Kasumi-1 (cell line): ENCODE results near the gene BARD1.
"Not testable (repeated sequence)": the region's sequence is repeated elsewhere in the genome, so short reads cannot be mapped to it uniquely, and the experiment has no call there.

Source experiments
- DNase-seq, 2 experiments: peaks; one replicate each; lab custom pipeline; 2025; lab: John Stamatoyannopoulos, UW

BARD1 gene

DNA sequence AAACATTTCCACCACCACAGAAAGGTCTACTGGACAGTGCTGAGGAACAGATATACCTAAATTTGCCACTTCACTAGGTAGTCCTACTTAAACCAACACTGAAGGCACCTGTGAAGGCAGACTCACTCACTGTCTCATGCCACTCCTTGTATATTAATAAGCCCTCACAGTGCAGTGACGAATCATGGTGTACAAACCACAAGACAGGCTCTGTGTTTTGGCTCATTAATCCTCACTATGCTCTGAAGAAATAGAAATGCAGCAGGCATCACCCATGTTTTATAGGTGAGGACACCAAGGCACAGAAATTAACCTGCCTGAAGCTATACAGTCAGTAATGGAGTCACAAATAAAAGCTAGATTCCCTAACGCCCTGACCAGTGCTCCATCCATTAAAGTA lies 44.3 kb downstream of the BARD1 start:
- no peak for DNase-seq

DNA sequence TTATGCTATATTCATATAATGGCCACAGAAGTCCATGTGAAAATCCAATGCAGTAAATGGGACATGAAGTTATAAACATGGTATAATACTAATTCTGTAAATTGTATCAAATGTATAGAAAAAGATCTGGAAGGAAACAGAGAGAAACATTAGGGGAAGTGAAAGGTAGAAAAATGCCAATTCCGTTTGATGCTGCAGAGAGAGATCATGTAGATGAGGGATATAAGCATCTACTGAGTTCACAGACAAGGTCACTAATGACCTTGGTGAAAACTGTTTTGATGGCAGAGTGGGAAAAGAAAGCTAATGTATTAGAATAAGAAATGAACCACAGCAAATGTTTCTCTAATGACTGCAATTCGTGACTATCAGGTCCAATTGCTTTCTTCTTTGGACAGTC lies 56.0 kb downstream of the BARD1 start:
- DNase-seq, result no peak

DNA sequence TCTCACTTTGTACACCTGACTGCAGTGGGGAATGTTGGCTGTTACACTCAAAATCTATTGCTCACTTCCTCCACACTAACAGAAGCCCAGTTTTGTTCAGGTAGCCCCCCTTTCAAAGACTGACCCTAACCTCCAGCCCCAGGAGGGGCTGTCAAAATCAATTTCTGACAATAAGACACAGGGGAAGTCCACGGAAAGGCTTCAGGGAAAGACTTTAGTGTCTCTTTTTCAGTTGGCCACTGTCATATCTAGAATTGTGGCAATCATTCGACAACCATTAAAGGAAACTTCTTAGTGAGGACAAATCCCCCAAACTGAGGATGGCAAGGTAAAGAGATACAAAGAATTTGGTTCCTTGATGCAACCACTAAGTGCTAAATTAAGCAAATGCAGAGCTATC lies 59.0 kb downstream of the BARD1 start:
- DNase-seq, result no peak

DNA sequence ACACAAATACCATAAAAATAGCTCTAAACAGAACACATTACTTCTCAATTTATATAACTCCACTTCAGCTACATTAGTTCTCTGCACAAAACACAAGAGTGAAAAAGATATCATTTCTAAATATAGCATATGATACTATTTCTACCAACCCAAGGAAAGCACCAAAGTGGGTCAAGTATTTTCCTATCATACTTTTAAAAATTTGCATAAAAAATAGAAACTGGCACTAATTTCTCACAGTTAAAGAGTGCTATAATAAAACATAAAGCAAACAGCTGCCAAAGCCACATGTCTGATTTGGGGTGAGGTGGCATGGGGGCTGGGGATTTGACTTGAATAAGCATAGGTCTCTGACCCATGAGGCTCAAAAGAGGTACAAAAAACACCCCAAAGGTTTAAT lies 61.5 kb downstream of the BARD1 start:
- no peak for DNase-seq

DNA sequence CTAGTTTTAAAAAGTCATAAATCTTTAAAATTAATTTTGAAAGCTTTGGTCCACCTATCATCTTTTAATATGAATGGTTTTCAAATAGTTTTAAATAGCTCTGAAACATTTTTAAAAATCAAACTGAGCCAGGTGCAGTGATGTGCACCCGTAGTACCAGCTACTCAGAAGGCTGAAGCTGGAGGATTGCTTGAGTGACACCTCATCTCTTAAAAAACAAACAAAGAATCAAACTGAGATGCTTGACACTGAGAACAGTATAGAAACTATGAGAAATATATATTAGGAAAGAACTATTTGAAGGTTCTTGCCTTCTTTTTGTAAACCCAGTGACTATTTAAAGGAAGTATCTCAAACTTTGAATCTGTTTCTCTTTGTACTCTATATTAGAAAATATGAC lies 67.4 kb downstream of the BARD1 start:
- no peak for DNase-seq

DNA sequence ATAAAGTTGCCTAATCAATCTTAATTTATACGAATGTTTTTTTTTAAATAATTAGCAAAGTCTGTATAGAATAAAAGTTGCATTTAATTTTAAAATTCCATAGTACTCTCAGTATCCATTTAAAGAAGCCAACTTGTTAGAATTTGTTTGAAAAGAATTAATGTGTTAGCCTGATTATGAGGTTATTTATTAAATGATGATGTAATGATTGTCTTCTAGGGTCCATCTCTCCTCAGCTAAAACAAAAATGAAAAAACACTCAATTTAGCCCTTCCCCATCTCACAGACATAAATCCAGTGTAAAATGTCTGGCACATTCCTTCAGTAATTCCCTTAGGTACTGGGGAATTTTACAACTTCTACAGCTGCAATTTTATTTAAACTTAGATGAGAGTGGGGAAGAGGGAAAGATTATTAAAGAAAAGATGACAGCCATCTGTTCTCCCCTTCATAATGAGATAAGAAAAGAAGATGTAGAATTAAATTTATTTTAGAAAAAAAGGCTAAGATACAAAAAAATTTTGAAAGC lies 68.6 kb downstream of the BARD1 start:
- DNase-seq, result no peak

DNA sequence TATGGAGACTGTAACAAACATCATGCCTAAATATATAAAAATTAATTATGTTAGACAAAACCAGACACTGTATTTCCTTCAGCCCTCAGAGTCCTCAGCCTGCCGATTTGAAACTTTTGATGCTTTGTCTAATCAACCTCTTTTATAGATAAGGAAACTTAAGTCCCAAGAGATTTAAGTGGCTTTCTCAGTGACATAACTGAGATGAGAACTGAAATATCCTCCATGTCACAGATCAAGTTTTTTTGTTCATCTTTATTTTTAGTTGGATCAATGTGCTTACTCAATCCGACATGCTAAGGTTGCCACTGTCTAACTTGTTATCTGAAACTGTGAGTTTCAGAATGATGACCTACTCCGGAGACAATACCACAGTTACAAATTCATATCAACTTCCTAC lies 72.3 kb downstream of the BARD1 start:
- DNase-seq, result no peak

DNA sequence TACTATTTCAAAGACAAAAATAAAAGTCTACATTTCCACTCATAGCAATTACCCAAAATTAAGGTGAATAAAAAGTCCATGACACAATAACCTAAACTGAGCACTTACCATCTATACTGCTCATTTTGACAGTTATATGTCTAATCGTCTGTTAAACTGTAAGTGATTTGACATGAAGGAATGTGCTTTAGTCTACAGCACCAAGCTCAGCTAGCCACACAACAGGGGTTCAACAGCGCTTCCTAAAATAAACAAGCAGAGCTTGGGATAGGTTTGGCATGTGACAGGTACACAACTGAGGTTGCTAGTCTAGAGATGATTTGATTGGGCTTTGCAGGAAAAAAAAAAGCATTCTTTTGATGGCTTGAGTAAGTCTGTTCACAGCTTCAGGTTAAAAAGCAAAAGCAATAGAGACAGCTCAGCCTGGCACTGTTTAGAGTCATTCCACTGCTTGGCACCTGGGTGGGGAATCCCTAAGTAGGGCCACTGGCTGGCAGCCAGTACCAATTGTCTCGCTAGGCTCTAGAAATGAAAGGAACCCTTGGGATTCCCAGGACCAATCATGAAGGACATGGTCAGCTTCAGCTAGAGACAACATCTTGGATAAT lies 78.6 kb downstream of the BARD1 start:
- no peak for DNase-seq

DNA sequence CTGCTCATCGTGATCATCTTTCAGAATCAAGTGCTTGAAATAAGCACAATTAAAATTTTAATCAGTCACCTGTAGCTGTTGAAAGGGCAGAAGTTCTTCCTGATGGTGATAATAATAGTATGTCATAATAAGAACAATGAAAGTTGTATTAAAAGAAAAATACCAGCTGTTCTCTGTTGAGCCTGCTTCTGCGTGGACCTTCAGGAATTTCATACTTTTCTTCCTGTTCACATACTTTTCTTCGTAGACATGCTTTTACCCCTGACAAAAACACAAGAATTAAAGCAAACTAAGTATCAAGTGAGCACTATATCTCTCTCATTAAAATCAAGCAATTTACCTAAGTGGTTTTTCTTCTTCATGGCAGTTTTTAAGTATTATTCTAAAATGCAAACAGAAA lies 79.2 kb downstream of the BARD1 start:
- no peak for DNase-seq

DNA sequence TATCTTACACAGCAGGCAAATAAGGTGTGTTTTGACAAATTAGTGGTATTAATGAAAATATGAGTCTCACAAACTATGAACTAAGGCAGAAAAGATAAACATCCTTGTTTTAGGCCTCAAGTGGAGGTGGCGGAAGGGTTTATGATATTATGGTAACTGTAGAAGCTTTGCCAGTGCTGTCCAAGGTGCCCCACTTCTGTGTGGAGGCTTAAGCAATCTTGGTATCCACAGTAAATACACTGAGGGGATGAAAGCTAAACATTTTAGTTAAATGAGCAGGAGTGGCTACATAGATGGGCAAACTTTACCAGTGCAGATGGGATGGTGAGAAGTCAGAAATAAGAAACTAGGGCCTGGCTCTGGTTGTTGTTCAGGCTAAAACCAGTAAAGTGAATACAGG lies 84.7 kb downstream of the BARD1 start:
- DNase-seq, result no peak

DNA sequence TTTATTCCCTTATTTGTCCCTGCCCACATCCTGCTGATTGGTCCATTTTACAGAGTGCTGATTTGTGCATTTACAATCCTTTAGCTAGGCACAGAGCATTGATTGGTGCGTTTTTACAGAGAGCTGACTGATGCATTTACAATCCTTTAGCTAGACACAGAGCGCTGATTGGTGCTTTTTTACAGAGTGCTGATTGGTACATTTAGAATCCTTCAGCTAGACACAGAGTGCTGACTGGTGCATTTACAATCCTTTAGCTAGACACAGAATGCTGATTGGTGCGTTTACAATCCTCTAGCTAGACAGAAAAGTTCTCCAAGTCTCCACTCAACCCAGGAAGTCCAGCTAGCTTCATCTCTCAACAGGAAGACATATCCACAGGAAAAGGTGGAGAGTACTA lies 91.6 kb downstream of the BARD1 start:
- DNase-seq, result not testable (repeated sequence)

DNA sequence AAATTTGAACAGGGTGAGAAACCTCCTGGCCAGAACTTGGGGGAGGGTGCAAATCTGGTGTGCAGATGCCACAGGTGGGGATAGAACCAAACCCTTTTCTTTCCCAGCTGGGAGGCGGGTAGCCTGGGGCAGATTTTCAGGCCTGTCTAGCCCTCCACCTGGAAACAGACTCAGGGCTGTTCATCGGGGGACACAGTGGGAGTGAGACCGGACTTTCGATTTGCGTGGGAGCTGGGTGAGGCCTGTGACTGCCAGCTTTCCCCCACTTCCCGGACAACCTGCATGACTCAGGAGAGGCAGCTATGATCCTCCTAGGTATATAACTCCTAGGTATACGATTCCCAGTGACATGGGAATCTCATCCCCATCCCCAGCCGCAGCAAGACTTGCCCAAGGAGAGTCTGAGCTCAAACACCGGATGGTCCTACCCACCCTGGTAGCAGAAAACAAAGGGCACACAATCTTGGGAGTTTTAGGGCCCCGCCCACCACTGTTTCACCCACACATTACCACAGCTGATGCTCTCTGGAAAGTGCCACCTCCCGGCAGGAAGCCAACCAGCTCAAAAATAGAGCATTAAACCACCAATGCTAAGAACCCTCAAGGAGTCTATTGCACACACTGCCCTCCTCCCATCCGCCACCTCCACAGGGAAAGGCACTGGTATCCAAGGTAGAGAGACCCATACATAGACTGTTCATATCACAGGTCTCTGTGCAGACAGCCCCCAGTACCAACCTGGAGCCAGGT lies 92.5 kb downstream of the BARD1 start:
- no peak for DNase-seq

DNA sequence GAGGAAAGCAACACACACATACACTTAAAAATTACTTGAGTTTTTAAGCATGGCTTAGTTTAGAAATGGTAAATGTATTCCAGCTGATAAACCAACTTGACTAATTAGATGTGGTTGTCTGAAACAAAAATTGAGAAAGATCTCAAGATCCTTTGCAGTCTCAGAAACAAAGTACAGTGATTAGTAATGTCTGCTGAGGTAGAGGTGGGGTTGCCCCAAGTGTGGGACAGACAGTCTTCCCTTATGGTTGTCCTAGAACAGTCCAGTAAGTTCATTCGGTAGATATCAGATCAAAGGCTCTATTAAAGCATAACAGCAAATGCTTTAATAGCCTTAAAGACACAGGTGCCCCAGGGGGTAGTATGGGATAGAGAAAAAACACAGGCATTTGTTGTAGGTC lies 94.5 kb downstream of the BARD1 start:
- no peak for DNase-seq

DNA sequence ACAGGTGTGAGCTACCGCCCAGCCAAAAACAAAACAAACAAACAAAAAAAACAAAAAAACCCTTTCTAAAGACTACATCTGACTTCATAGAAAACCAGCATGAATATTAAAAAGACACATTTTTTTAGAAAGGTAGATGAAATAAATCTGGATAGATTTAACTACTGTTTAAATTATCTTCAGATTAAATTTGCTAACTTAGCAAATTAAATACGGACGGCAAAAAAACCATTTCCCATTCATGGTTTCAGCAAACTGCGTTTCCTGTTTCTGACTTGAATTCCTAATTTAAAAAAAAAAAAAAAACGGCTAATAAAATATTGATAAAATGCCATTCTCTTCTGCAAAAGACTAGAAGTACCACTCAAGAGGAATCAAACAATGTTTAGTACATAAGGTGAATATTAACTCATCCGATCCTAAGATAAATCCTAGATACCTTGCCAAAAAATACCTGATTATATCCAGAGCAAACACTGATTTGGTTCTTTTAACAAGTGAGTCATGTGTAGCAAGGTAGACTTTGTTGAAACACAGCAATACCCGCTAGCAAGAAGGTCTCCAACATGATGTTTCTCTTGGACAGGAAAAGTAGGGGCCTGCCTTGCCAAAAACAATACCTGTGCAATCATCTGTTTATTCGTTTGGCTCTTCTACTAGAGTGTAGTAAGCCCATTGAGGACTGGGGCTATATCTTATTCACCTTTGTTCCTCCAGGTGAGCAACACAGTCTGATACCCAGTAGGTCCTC lies 96.2 kb downstream of the BARD1 start:
- DNase-seq, result no peak

DNA sequence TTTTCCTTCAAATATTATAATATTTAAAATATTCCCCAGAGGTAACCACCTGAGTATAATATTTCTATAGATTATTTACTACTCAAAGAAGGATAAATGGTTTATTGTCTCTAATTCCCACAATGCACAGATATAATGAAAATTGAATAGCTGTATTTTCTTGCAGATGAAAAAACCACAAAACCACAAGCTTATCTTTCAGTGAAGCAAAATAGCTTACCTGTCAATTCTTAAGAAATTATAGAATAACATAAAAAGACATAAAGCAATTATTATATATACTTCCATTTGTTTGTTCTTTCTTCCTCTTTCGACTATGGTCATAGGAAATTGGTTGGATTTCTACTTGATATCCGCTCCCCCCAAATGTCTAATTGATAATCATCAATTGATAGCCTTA lies 98.8 kb downstream of the BARD1 start:
- no peak for DNase-seq

DNA sequence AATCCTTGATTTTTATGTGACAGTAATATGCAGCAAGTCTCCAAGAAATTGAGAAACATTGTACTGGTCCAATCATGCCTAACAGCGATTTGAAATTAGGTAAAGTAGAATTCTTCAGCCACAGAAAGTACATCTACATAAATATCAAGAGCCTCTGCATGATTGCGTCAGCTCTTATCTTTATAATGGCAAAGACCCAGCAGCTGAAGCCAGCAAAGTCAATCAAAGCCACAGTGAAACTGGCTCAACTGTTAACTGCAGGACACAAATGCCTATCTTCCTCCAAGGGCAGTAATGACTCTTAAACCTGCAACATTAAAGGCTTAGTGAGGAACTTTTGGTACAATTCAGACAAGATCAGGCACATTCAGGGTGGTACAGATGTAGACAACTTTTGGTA lies 102.5 kb downstream of the BARD1 start:
- no peak for DNase-seq

DNA sequence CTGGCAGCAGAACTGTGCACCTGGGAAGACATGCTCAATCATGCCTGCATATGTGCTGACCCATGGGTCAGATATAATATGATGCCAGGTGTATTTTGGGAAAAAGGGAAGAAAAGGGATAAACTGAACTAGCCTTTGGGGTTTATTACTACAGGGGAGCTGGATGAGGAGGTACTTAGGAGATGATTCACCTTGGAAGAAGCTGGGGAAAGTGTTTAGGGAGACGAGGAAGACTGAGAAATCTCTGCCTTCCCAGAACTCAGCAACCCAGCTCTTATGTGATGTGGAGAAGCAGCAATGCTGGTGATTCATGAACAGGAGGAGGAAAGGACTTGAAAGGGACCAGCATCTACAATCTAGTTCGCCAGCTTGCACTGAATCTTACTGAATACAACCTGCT lies 110.2 kb downstream of the BARD1 start:
- DNase-seq, result no peak

DNA sequence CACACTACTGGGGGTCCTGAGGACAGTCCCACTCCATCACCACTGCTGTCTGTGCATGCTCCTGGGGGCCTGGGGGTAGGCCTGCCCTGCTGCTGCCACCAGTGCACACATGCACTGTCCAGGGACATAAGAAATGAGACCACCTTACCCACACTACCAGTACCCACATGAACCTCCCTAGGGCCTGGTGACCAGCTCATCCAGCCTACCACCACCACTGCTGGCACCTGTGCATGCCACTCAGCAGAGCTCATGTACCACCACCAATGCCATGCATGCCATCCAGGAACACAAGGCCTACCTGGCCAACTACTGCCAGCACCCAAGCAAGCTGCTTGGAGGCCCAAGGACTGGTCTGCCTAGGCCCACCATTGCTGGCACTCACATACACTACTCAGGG lies 112.8 kb downstream of the BARD1 start:
- no peak for DNase-seq

DNA sequence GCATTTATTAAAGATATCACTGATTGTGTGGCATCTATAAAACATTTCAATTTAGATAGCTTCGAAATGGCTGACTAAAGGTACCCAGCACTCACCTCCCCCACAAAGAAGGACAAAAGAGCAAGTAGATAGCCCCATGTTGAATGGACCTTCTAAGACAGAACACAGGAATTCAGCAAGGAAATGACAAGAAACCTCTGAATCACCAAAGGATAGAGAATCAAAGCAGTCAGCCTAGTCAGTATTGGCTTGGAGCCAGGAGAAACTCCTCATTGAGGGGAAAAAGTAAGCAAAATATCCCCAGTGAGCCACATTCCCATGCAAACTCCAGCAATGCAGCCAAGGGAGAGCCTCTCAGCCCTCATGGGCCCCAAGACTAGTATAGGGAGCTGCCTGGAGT lies 113.7 kb downstream of the BARD1 start:
- no peak for DNase-seq

DNA sequence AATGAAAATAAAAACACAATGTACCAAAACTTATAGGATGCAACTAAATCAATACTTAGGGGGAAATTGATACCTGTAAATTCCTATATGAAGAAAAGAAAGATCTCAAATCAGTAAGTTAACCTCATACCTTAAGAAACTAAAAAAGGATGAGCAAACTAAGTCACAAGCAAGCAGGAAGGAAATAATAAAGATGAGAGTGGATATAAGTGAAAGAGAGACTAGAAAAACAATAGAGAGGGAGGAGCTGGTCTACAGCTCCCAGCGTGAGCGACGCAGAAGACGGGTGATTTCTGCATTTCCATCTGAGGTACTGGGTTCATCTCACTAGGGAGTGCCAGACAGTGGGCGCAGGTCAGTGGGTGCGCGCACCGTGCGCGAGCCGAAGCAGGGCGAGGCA lies 125.9 kb downstream of the BARD1 start:
- peak in 1 of 2 experiments; percentile 1 for DNase-seq

DNA sequence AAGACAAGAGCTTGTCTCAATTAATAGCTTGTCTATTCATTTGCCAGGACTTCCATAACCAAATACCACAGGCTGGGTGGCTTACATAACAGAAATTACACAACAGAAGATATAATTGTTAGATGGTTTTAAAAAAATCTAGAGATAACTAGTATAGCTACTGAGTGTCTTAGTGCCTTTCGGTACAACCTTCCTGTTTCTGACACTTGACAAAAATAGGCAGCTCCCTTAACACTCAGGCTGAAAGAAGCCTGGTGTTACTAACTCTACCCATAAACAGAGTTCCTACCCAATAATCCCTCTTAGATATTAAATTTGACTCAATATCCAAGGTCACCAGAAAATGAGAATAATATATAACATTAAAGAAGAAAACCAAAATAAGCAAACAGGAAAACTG lies 129.7 kb downstream of the BARD1 start:
- no peak for DNase-seq

DNA sequence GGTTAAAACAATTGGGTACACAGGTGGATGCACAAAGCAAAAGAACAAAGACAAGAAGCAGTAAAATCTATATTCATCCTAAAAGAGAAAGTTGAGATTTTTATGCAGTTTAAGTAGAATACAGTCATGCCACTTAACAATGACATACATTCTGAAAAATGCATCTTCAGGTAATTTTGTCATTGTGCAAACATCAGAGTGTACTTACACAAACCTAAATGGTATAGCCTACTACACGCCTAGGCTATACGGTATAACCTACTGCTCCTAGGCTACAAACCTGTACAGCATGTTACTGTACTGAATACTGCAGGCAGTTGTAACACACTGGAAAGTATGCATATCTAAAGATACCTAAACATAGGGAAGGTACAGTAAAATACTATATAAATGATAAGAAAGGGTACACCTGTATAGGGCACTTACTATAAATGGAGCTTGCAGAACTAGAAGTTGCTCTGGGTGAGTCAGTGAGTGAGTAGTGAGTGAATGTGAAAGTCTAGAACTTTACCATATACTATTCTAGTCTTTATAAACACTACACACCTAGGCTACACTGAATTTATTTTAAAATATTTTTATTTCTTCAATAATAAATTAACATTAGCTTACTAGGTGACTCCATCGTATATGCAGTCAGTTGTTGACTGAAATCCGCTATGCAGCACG lies 132.9 kb downstream of the BARD1 start:
- DNase-seq, result no peak
